Glutamatergic neuron (in vitro differentiated cells): Measurements from ENCODE around the gene HSPBP1. TPM values are rescaled to one million over a fixed set of nuclear protein-coding genes. Genes with fewer than 3 reads are reported as not detected.

ENCODE experiments used
- DNase-seq: peaks from one replicate; pipeline ENCODE4 v3.0.0; 2022
- H3K27ac Mint-ChIP-seq: one replicate; pipeline ENCODE4 v1.8.0; 2020; ENCODE audit warnings: mild to moderate bottlenecking, mixed read lengths, inconsistent platforms; ENCODE audit not compliant: unreplicated experiment
- H3K27me3 Mint-ChIP-seq: one replicate; pipeline ENCODE4 v1.8.0; 2020; ENCODE audit warnings: mild to moderate bottlenecking, moderate library complexity, mixed read lengths, inconsistent platforms; ENCODE audit not compliant: unreplicated experiment
- H3K36me3 Mint-ChIP-seq: one replicate; pipeline ENCODE4 v1.8.0; 2020; ENCODE audit warnings: mild to moderate bottlenecking, mixed read lengths, inconsistent platforms; ENCODE audit not compliant: unreplicated experiment
- H3K4me1 Mint-ChIP-seq: one replicate; pipeline ENCODE4 v1.8.0; 2020; ENCODE audit warnings: mild to moderate bottlenecking, low read depth, mixed read lengths, inconsistent platforms; ENCODE audit not compliant: unreplicated experiment
- H3K4me3 Mint-ChIP-seq: one replicate; pipeline ENCODE4 v1.8.0; 2020; ENCODE audit warnings: mild to moderate bottlenecking, mixed read lengths, inconsistent platforms; ENCODE audit not compliant: unreplicated experiment
- H3K9me3 Mint-ChIP-seq: one replicate; pipeline ENCODE4 v1.8.0; 2020; ENCODE audit warnings: mild to moderate bottlenecking, moderate library complexity, mixed read lengths, inconsistent platforms; ENCODE audit not compliant: unreplicated experiment
- CTCF ChIP-seq: fragments of 200-600 bp; sonication (generic); IDR thresholded peaks from one replicate; pipeline ENCODE4 v1.5.0; 2021; ENCODE audit not compliant: partially characterized antibody, unreplicated experiment
- total RNA-seq: library from RNA; stranded (reverse); fragmentation: NEBNext Ultra II Directional; extraction: Animal tissue kit (Norgen Biotek cat#: 25700); gene quantifications from one replicate; pipeline ENCODE4 v1.2.1, GENCODE V29; 2021; ENCODE audit not compliant: unreplicated experiment

Gene HSPBP1
- total RNA-seq, 1 donor from 2014 or later = 41.5 TPM

- Mint-ChIP-seq H3K9me3 (peaks cover 4% of the 10 kb centered on the region), H3K27me3 (peaks cover 5% of the 10 kb centered on the region), H3K27ac (peak overlapping the region; percentile 50), H3K4me3 (no peak overlapping the region), H3K4me1 (peaks cover 4% of the 10 kb centered on the region), H3K36me3 (no peaks in the 10 kb centered on the region)
- TF ChIP-seq CTCF = no peak
- DNase-seq = no peak
These were observed 9.3 kb upstream of the HSPBP1 start for GRCh38 chr19:55289117-55289796.

DNA sequence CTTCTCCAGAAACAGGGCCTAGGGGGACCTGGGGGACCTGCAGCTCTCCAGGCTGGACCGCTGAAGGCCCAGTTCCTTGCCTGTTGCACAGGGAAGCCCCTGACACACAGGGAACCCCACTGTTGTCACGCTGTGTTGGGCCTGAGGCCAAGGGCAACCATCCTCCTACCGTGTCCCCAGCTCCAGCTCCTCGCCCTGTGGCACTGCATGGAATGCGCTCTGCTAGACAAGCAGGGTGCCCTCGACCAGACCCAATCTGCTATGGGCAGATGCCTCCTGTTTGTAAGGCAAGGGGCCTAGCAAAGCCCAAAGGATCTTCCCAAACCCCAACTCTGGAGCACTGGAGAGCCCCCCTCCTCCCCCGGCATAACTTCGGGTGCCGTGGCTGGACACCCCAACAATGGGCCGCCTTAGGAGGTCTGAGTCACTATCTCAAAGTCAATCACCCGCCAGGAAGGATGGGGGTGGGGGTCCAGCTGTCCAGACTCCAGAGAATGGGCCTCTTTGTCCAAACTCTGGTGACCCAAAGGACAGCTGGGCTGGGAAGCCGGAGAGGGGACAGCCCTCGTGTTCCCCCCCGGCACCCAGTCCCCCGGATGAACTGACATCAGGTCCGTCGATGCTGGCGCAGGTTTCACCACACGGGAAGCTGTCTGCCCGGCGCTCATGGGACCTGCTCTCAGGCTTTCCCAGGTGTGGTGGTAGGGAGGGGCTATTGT, 7.6 kb upstream of the HSPBP1 start:
- no peak overlapping the region for H3K27ac Mint-ChIP-seq
- peaks cover 11% of the 10 kb centered on the region for H3K9me3 Mint-ChIP-seq
- no peak for TF ChIP-seq CTCF
- H3K4me3 Mint-ChIP-seq = no peak overlapping the region
- peaks cover 13% of the 10 kb centered on the region for H3K27me3 Mint-ChIP-seq
- H3K36me3 Mint-ChIP-seq = no peaks in the 10 kb centered on the region
- no peak for DNase-seq
- H3K4me1 Mint-ChIP-seq = peaks cover 10% of the 10 kb centered on the region

GRCh38 chr19:55285229-55285890, 5.5 kb upstream of the HSPBP1 start:
- Mint-ChIP-seq H3K27me3 (peaks cover 10% of the 10 kb centered on the region), H3K9me3 (peaks cover 19% of the 10 kb centered on the region), H3K36me3 (no peaks in the 10 kb centered on the region), H3K27ac (peak overlapping the region; percentile 79), H3K4me1 (peaks cover 11% of the 10 kb centered on the region), H3K4me3 (peak overlapping the region; percentile 88)
- no peak for TF ChIP-seq CTCF
- DNase-seq = peak; percentile 49

- peaks cover 10% of the 10 kb centered on the region for H3K27me3 Mint-ChIP-seq
- H3K36me3 Mint-ChIP-seq = no peaks in the 10 kb centered on the region
- peak overlapping the region; percentile 79 for H3K27ac Mint-ChIP-seq
- H3K4me3 Mint-ChIP-seq = peak overlapping the region; percentile 88
- no peak for TF ChIP-seq CTCF
- peaks cover 11% of the 10 kb centered on the region for H3K4me1 Mint-ChIP-seq
- DNase-seq = peak; percentile 49
- H3K9me3 Mint-ChIP-seq = peaks cover 19% of the 10 kb centered on the region
These were observed 4.6 kb upstream of the HSPBP1 start for GRCh38 chr19:55284405-55285058.
